Sigmoid colon (tissue), 4 donors: Measurements from ENCODE around the gene TMEM135.

Experiments used
- CTCF ChIP-seq, 4 experiments: fragments of 450-650 bp in 3 of 4; fragments of 200-600 bp in 1 of 4; IDR thresholded peaks; one replicate each; pipeline ENCODE4 v1.5.1; 2016 to 2019; ENCODE audit warnings: antibody characterized with exemption in 4 of 4, mild to moderate bottlenecking in 3 of 4, moderate library complexity in 2 of 4
- EP300 ChIP-seq, 4 donors: sonication (generic); formaldehyde crosslinking; IDR thresholded peaks; one replicate each; pipeline ENCODE4 v1.6.1; 2017; ENCODE audit warnings: antibody characterized with exemption in 4 of 4
- POLR2A ChIP-seq, 2 donors: fragments of 450-650 bp; IDR thresholded peaks; one replicate each; pipeline ENCODE4 v1.6.1; 2016; ENCODE audit warnings: antibody characterized with exemption in 2 of 2, mild to moderate bottlenecking in 2 of 2, moderate library complexity in 2 of 2
- POLR2AphosphoS5 ChIP-seq, 4 donors: sonication (generic); formaldehyde crosslinking; IDR thresholded peaks; one replicate each; pipeline ENCODE4 v1.6.1; 2017; ENCODE audit warnings: antibody characterized with exemption in 4 of 4

GRCh38 chr11:87275176-87275575, 237.4 kb downstream of the TMEM135 start:
- TF ChIP-seq CTCF (IDR thresholded peaks at IDR 0.05) (no peak), POLR2A (IDR thresholded peaks at IDR 0.05) (no peak), EP300 (IDR thresholded peaks at IDR 0.05) (no peak), POLR2AphosphoS5 (IDR thresholded peaks at IDR 0.05) (no peak)
